ENCODE data around the gene KCNIP1. TPM values are rescaled to one million over a fixed set of nuclear protein-coding genes. Genes with fewer than 3 reads are reported as not detected.
A peak's percentile ranks its signal among the peaks of the same experiment; 100 is the strongest.

The KCNIP1 gene
- total RNA-seq, 1 donor: not detected

- TF ChIP-seq CTCF (IDR thresholded peaks at IDR 0.05; ENCODE audit: extremely low read depth, low read depth, low read length): no peak
- H3K4me2 ChIP-seq (ENCODE audit: insufficient read depth, low read length): no peak overlapping the region
- H3K4me1 ChIP-seq (ENCODE audit: insufficient read depth, low read length): peaks cover 10% of the 10 kb centered on the region
- no peaks in the 10 kb centered on the region for H3K36me3 ChIP-seq (ENCODE audit: insufficient read depth, low read length)
- no peak overlapping the region for H3K27ac ChIP-seq (ENCODE audit: low read depth, low read length)
- peaks cover 4% of the 10 kb centered on the region for H3K27me3 ChIP-seq (ENCODE audit: insufficient read depth, low read length)
- no peak overlapping the region for H3K4me3 ChIP-seq (ENCODE audit: insufficient read depth, low read length)
- no peaks in the 10 kb centered on the region for H3K79me2 ChIP-seq (ENCODE audit: insufficient read depth, low read length)
- peak; percentile 74 for DNase-seq (ENCODE audit: insufficient read length, low spot score, missing footprints)
- H4K20me1 ChIP-seq (ENCODE audit: insufficient read depth, low read length): no peaks in the 10 kb centered on the region
- H2AFZ ChIP-seq (ENCODE audit: low read length): no peak overlapping the region
- no peaks in the 10 kb centered on the region for H3K9me3 ChIP-seq (ENCODE audit: low read depth, low read length)
Measured at GRCh38 chr5:170630711-170631141, 126.9 kb downstream of the KCNIP1 start.

- DNase-seq (ENCODE audit: insufficient read length, low spot score, missing footprints): peak; percentile 82
- peak; percentile 10 for TF ChIP-seq CTCF (IDR thresholded peaks at IDR 0.05; ENCODE audit: extremely low read depth, low read depth, low read length)
Measured at GRCh38 chr5:170631466-170632195, 127.8 kb downstream of the KCNIP1 start.

GRCh38 chr5:170632266-170632984 lies 128.6 kb downstream of the KCNIP1 start:
- peak overlapping the region; percentile 80 for H3K4me2 ChIP-seq (ENCODE audit: insufficient read depth, low read length)

More at GRCh38 chr5:170631466-170632195, 127.8 kb downstream of the KCNIP1 start:
- no peak overlapping the region for H2AFZ ChIP-seq (ENCODE audit: low read length)
- H3K27ac ChIP-seq (ENCODE audit: low read depth, low read length): no peak overlapping the region
- H4K20me1 ChIP-seq (ENCODE audit: insufficient read depth, low read length): no peaks in the 10 kb centered on the region
- H3K36me3 ChIP-seq (ENCODE audit: insufficient read depth, low read length): no peaks in the 10 kb centered on the region
- H3K4me3 ChIP-seq (ENCODE audit: insufficient read depth, low read length): no peak overlapping the region
- H3K4me2 ChIP-seq (ENCODE audit: insufficient read depth, low read length): no peak overlapping the region
- peaks cover 4% of the 10 kb centered on the region for H3K27me3 ChIP-seq (ENCODE audit: insufficient read depth, low read length)
- no peaks in the 10 kb centered on the region for H3K9me3 ChIP-seq (ENCODE audit: low read depth, low read length)
- H3K4me1 ChIP-seq (ENCODE audit: insufficient read depth, low read length): peaks cover 10% of the 10 kb centered on the region
- no peaks in the 10 kb centered on the region for H3K79me2 ChIP-seq (ENCODE audit: insufficient read depth, low read length)

More at GRCh38 chr5:170632266-170632984, 128.6 kb downstream of the KCNIP1 start:
- Histone ChIP-seq H3K27me3 (ENCODE audit: insufficient read depth, low read length) (peaks cover 4% of the 10 kb centered on the region), H3K9me3 (ENCODE audit: low read depth, low read length) (no peaks in the 10 kb centered on the region), H3K4me3 (ENCODE audit: insufficient read depth, low read length) (no peak overlapping the region), H3K27ac (ENCODE audit: low read depth, low read length) (no peak overlapping the region), H2AFZ (ENCODE audit: low read length) (no peak overlapping the region), H3K4me1 (ENCODE audit: insufficient read depth, low read length) (peaks cover 10% of the 10 kb centered on the region), H4K20me1 (ENCODE audit: insufficient read depth, low read length) (no peaks in the 10 kb centered on the region), H3K36me3 (ENCODE audit: insufficient read depth, low read length) (no peaks in the 10 kb centered on the region), H3K79me2 (ENCODE audit: insufficient read depth, low read length) (no peaks in the 10 kb centered on the region)
- TF ChIP-seq CTCF (IDR thresholded peaks at IDR 0.05; ENCODE audit: extremely low read depth, low read depth, low read length): no peak
- DNase-seq (ENCODE audit: insufficient read length, low spot score, missing footprints): peak; percentile 76

Measured in osteoblast (primary cell).